GM18517 (cell line): ENCODE results near the gene FMN1.
"Not testable (repeated sequence)": the region's sequence is repeated elsewhere in the genome, so short reads cannot be mapped to it uniquely, and the experiment has no call there.

Source experiments
- ATAC-seq: cut with Tn5 transposase; IDR thresholded peaks from one replicate; pipeline ENCODE4 v1.9.1; 2021; ENCODE audit warnings: mild to moderate bottlenecking, moderate library complexity; ENCODE audit not compliant: unreplicated experiment

FMN1 gene

DNA sequence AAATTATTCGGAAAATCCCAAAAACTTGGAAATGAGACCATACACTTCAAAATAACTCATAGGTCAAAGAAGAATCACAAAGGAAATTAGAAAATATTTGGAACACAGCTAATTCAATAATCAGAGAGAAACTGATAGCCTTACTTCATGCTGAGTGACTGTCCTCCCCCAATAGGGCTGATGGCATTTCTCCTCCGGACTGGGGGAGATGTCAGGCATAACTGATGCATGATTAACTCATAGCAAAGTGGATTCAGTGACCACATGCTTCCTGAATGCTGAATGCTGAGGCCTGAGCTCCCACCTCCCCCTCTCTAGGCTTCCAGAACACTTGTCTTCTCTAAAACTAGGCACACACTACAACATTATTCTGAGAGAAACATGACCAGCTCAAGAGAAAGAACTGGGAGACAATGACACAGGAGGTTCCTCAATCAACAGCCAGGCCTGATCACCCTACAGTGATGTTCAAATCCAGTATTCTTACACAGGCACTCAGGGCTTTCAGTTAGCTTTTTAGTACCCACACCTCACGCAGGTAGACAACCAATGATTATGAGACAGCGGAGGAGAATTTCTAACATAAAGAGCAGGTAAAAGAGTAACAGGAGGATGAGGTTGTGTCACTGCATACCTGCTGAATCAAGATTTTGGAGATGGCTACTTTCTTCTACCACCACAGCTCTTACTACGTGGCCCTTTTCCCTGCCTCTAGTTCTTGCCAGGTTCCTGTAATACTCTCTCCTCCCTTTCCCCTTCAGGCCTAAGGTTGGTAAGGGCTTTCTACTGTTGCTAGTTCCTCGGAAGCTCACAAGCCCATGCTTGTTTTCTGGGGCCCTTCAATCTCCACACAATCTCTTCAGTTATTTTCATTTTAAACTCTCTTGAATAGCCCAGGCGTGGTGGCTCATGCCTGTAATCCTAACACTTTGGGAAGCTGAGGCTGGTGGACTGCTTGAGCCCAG is 96.1 kb downstream of the FMN1 start:
- ATAC-seq: no peak

DNA sequence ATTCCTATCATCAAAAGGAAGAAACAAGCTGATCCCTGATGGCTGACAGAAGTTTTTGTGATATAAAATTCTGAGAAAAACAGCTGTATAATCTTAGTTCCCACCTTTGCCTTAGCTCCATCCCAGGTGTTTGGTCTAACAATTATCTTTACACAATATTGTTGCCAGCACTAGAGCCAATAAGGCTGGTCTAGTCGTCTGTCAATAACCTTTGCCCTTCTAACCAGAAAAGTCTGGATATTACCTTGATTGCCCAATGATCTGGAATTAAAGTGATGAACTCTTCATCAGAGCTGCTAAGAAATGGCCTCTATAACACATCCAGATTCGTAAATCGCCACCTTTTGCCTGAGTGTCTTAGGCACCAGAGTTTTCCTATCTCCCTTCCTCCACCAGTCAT is 98.4 kb downstream of the FMN1 start:
- ATAC-seq: no peak

DNA sequence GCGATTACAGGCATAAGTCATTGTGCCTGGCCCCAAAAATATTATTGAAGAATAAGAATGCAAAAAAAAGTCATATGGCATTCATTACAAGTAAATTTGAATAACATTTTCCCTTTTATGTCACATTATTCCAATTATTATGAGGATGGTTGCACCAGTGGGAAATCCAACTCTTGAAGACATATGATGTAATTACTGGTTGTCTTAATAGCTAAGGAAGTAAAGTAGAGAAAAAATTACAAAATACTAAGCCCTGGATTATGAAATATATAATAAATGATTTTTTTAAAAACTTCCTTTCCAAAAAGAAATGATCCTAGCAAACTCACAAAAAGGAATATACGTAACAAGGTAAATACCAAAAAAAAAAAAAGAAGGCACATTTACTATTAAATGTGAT is 98.9 kb downstream of the FMN1 start:
- no peak for ATAC-seq

DNA sequence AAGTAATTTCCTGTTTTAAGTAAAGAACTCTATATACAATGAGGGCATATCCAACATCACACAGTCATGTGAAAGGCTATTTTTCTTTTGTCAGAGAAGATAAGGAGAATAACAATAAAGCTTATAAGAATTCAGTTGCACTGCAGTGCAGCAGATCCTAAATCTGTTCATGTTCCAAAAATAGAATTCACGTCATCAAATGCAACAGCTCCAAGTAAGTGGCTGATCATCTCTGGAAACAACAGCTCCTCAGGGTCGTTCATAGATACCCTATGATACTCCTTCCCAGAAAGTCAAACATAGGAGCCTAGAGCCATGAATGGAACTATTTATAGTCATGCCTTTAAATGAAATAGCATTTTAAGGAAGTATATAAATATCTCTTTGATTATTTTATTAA is 100.2 kb downstream of the FMN1 start:
- ATAC-seq: no peak

DNA sequence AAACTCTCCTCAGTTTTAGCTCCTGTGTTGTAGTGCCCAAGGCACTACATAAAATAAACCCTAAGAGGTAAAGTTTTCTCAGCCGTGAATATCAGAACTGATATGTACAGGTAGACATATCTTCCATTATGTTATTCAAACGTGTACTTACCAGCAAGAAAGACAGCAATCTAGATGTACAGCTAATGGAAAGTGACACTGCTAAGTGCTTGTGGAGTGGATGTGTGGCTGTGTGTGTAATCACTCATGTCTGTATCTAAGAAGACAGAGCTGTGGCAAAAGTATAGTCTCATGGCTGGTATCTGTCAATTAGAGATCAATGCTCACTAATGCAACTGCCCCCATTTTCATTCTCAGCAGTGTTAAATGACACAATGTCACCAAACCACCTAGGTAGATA is 101.3 kb downstream of the FMN1 start:
- ATAC-seq: no peak

DNA sequence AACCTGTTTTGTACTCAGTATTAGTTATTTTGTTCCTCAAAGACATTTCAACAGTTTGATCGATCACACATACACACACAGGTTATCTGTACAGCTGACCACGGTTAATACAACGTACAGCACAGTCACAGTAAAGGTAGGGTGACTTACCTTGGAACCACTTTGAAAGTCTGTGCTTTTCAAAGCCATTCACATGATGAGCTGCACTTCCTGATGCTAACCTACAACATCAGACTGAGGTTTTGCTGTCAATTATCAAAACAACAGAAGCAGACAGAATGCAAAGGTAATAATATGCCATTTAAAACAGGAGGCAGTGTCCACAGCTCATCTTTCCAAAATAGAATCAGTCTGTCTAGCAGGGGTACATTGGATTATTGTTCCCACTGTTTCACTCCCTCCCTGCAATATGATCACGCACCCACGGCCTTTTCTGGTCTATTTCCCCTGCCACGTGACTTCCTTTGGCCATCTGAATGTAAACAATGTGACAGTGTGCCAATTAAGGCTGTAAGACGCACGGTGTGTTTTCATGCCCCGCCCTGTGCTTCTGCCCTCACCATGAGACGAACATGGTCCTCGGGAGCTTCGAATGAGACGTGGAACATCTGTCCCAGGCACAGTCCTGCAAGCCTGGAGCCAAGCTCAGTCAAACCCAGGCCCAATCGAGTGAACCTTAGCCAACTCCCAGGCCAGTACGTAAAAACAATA is 102.4 kb downstream of the FMN1 start:
- ATAC-seq: no peak

DNA sequence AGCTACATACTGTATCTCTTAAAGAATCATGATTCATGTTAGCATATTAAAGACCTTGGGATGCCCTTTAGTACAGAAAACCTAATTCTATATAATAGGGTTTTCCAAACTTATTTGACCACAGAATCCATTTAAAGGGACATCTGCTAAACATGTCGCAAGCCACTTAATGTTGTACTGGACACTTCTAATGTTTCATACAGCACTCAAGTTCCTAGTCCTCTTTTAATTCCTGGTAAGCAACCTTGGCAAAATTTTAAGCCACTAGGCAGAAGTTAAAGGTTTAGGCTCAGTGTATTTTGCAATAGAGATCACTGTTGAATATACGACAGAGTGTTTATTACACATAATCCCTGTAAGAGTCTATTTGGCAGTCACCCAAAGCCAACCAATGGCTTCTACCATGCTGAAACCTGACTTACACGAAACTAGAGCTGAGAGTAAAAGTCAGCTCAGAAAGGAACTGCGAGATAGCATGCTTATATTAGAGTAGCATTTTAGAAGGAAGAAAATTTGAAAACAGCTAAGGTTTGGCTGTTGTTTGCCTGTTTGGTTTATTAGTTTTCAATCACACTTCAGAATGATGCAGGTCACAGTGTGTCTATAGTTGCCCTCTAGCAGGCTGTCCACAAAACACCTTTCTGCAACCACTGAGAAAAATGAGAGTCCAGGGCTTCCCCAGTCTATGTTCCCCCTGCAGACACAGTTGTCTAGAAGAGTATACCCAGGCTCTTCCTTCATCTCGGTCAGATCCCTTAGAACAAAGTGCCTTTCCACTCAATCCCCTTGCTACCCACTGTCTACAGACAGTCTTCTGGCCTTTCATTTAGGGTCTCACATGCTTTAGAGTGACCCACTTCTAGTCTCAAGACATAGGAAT is 104.4 kb downstream of the FMN1 start:
- no peak for ATAC-seq

DNA sequence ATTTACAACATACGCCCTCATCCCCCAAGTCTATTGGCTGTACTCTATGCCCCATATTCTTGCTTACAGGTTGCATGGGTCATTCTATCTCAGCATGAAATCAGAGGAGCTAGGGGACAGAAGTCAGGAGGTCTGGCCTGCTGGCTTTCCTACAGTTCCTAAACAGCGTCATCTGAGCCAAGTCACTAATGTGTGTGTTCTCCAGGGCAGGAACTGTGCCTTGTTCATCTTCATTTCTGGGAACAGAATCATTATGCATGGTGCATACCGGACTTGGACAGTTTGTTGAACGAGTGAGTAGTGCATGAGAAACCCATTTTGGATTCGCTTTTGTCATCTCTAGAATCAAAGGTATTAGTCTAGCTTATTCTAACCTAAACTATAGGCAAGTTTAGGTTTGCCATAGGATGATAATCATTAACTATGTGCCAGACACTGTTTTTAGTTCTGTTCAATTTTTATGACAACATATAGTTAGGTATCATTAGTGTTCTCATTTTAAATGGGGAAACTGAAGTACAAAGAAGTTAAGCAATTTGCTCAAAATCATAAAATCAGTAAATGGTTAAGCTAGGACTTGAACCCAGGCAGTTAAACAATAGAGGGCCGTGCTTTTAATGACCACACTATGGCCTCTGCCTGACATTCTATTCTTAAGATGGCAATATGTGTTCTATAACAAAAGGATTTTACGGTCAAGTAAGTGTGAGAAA is 105.2 kb downstream of the FMN1 start:
- no peak for ATAC-seq

DNA sequence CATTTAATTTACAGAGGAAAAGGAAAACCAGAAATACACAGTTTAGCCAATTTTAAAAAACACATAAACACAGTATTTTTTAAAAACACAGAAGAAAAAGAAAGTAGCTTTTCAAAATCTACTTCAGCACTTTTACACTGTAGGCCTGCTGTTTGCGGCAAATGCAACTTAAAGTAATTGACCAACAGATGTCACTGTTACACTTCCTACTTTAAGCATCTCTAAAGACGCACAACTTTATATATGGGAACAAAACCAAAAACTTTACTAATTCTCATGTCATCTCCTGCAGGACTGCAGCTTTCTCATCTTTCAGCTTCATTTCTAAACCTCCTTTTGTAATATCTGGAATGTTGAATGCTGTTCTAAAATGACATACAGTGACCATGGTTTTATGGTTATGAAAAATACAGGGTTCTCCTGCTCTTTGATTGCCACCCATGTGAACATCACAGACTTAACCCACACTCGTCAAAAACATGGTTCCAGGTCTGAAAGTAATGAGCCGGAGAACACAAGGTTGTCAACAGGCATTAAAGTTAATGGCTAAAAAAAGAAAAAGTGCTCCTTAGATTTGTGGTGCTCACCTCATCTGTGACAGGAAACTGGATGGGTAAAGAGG is 107.9 kb downstream of the FMN1 start:
- ATAC-seq: no peak

DNA sequence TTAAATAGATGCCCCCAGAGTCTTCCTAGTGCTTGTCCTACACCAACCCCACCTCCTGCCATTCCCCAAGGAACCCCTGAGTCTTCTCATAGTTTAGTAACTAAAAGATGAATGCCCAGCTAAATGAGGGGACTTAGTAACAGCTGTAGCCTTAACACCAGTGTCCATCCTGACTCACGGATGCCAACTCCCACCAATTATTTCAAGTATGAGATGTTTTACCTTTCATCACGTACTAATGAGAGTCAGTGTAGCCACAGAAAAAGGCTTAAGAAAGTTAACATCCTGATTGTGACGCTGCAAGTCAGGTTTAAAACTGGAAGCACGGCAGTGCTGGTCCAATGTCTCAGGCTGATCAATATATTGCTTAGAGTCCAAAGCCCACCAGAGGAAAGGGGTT is 109.9 kb downstream of the FMN1 start:
- ATAC-seq: no peak

DNA sequence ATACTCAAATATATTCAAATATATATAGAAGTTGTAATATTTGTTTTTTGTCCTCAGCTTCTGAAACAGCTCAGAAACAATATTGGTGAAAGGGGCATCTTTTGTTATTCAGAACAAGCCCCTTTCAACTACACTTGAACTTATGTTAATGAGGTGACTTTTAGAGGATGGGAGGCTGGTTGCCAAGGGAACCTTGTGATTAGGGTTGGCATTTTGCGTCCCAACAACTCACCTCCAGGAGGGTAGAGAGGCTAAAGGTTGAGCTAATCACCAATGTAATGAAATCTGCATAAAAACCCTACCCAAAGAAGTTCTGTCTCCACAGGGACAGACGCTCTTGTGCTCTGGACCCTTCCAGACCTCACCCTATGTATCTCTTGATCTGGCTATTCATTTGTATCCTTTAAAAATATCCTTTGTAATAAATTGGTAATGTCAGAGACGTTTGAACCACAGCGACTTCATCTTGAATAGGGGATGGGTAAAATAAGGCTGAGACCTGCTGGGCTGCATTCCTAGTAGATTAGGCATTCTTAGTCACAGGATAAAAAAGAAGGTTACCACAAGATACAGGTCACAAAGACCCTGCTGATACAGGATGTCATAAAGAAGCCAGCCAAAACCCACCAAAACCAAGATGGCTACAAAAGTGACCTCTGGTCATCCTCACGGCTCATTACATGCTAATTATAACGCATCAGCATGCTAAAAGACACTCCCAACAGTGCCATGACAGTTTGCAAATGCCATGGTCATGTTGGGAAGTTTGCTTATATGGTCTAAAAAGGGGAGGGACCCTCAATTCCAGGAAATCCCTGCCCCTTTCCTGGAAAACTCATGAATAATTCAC is 111.1 kb downstream of the FMN1 start:
- ATAC-seq: no peak

DNA sequence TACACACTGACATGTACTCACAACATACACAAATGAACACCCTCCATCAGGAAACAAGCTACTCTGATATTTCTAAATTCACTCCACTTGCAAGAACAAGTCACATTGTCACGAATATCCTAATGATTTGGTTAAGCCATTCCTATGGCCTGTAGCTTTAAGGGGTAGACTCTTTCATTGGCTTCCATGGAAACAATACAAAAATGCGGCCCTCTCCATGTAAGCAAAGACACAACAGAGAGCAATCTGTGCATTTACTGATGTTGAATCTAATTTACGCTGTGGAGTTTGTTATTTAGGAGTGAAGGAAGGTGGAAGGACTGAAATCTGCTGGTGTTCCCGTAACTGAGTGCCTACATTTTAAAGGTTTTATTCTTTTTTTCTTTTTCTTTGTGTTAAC is 114.5 kb downstream of the FMN1 start:
- ATAC-seq: no peak

DNA sequence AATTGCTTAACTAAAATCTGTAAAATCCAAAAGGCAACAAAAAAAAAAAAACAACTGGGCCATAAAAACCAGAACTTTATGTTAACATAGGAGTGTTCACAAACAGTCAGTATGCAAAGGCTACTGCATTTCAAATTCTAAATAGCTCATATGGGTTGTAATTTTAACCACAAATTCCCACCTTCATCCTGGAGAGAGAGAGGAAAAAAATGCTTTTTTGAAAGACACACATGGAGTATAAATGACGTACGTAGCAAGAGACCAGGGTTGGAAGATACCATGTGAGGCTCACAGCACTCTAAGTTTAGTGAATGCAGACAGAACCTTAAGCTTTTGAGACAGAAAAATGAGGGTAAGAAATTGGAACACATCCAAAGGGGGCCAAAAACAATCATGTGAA is 115.9 kb downstream of the FMN1 start:
- no peak for ATAC-seq

DNA sequence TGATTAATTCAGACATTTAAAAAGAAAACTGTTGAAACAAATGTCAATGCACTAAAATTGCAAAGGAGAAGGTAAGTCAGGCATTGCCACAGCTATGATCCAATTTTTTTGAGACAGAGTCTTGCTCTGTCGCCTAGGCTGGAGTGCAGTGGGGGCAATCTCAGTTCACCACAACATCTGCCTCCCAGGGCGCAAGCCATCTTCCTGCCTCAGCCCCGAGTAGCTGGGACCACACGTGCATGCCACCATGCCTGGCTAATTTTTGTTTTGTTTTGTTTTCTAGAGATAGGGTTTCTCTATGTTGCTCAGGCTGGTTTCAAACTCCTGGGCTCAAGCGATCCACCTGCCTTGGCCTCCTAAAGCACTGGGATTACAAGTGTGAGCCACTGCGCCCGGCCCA is 117.6 kb downstream of the FMN1 start:
- ATAC-seq: no peak

DNA sequence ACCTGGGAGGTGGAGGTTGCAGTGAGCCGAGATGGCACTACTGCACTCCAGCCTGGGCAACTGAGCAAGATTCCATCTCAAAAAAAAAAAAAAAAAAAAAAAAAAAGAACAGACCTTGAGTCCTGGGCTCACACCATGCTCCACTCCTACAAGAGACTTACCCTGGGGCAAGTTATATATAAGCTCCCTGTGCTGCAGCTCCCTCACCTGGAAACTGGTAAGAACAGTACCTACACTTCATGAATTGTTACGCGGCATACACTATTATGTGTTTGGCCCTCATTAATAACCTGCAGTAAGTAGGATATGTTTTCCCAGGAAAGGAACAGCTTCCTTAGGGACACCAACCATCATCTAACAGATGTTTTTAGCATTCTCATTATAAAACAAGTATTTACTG is 119.6 kb downstream of the FMN1 start:
- no peak for ATAC-seq

DNA sequence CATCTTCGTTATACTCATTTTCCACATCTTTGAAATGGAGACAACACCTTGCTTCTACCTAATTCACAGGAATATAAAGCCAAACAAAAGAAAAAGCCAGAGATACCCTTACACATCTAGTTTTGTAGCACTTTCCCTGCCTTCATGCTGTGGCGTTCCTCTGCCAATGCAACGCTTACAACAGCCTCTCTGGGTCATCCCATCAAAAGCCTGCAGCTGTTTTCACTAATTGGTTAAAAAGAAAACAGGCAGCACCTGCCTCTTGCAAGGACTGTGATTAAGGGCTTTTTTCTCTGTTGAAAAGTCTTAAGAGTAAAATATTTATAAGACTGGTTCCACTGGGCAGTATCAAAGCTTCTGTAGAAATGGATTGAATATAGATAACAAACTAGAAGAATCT is 120.3 kb downstream of the FMN1 start:
- ATAC-seq: no peak

DNA sequence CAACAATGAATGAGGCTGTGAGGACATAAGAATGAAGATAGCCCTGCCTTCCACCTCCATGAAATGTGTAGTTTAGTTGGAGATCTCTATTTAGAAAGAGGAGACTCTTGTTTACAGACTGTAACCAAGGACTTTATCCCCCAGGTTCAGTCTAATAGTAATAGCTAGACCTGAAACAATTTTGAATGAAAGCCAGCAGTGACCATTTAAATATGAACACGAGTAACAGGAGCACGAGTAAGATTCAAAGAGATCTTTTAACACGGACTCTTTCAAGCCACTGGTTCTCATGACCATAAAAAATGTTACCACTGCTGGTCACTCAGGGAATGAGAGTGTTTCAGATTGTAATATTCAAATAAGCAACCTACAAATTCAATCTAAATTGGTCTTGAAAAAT is 123.1 kb downstream of the FMN1 start:
- ATAC-seq: no peak

DNA sequence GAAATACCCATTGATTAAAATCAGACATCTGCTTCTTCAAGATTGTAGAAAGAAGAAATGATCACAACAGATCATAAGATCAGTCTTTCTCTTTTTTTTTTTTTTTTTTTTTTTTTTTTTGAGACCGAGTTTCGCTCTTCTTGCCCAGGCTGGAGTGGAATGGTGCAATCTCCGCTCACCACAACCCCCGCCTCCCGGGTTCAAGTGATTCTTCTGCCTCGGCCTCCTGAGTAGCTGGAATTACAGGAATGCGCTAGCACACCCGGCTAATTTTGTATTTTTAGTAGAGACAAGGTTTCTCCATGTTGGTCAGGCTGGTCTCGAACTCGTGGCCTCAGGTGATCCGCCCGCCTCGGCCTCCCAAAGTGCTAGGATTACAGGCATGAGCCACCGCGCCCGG is 124.6 kb downstream of the FMN1 start:
- ATAC-seq: not testable (repeated sequence)

DNA sequence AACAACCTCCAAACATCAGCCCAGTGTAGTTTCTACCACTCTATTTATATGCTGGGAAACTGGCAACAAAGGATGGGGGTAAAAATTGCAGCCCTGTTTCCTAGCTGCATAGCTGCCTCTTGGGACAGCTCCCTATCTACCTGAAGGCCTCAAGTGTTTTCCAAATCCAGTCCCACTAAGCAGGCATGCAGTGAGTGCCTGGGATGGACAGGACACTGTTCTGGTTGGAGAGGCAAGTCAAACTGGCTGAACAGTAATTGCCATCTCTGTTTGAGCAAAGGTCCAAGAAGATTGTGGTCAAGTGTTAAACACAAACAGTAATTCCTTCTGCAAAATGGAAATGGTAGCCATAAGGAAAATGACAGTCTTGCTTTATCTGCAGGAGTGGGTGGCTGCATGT is 125.4 kb downstream of the FMN1 start:
- no peak for ATAC-seq
